OCI-LY1 (cell line): Measurements from ENCODE around the gene PDPR.
"Not testable (repeated sequence)": the region's sequence is repeated elsewhere in the genome, so short reads cannot be mapped to it uniquely, and the experiment has no call there.

Experiments used
- CTCF ChIP-seq: fragments of 200-600 bp; sonication (generic), shearing (Covaris generic); IDR thresholded peaks from 2 replicates; pipeline ENCODE4 v1.5.1; 2017; ENCODE audit warnings: mild to moderate bottlenecking, antibody characterized with exemption, low read length, moderate library complexity, mixed read lengths
- EZH2 ChIP-seq: fragments of 200-600 bp; sonication (generic), shearing (Covaris generic); IDR thresholded peaks from 2 replicates; pipeline ENCODE4 v1.8.0; 2017; ENCODE audit warnings: borderline replicate concordance, mixed run types, mild to moderate bottlenecking, antibody characterized with exemption, low read length, moderate library complexity, mixed read lengths

GRCh38 chr16:70204668-70205405 lies 90.7 kb downstream of the PDPR start:
- TF ChIP-seq EZH2, CTCF: not testable (repeated sequence)
